Measurements from ENCODE around the gene EFNA3. TPM values are rescaled to one million over a fixed set of nuclear protein-coding genes. Genes with fewer than 3 reads are reported as not detected.

Gene EFNA3
- total RNA-seq, 6 experiments from 2014 or later = 0.25 to 0.87 (median 0.55) TPM

DNA sequence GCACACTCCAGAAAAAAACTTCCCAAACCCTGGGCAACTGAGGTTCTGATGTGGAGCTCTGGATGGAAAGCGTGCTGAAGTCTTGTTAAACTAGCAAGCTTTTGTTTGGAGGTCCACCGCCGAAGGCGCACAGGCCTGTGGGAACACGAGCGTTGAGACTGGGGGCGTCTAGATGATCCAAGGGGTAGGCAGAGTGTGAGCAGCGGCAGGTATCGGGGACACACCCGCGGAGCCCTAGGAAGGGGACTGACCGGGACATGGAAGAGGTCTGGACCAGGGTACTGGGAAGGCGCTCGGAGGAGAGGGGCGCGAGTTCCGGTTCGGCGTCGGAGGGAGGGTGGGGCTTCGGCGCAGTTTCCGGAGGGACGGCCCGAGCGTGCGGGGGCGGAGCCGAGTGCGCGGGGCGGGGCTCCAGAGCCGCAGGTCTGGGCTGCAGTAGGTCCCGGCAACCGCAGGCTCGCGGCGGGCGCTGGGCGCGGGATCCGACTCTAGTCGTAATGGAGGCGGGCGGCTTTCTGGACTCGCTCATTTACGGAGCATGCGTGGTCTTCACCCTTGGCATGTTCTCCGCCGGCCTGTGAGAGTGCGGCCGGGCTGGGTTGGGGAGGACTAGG is 56.9 kb downstream of the EFNA3 start, which contains the start of gene SLC50A1:
SLC50A1 (plus strand) TSS at position 438 of the 614 bp plus-strand sequence; CDS start at position 498, 60 bp downstream.
- H3K4me3 Mint-ChIP-seq = peak within 1 kb of the TSS; percentile 95
- DNase-seq = peak; percentile 94
- H3K36me3 Mint-ChIP-seq (ENCODE audit: low read depth) = peaks cover 14% of the 10 kb centered on the region
- peaks cover 2% of the 10 kb centered on the region for H3K27me3 Mint-ChIP-seq (ENCODE audit: insufficient read depth)
- peaks cover 36% of the 10 kb centered on the region for H3K4me1 Mint-ChIP-seq (ENCODE audit: low read depth)
- TF ChIP-seq, protein P1, sequence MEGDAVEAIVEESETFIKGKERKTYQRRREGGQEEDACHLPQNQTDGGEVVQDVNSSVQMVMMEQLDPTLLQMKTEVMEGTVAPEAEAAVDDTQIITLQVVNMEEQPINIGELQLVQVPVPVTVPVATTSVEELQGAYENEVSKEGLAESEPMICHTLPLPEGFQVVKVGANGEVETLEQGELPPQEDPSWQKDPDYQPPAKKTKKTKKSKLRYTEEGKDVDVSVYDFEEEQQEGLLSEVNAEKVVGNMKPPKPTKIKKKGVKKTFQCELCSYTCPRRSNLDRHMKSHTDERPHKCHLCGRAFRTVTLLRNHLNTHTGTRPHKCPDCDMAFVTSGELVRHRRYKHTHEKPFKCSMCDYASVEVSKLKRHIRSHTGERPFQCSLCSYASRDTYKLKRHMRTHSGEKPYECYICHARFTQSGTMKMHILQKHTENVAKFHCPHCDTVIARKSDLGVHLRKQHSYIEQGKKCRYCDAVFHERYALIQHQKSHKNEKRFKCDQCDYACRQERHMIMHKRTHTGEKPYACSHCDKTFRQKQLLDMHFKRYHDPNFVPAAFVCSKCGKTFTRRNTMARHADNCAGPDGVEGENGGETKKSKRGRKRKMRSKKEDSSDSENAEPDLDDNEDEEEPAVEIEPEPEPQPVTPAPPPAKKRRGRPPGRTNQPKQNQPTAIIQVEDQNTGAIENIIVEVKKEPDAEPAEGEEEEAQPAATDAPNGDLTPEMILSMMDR (IDR thresholded peaks at IDR 0.05) = no peak
- H3K9me3 Mint-ChIP-seq = no peaks in the 10 kb centered on the region
- H3K27ac Mint-ChIP-seq = peak within 1 kb of the TSS; percentile 99

DNA sequence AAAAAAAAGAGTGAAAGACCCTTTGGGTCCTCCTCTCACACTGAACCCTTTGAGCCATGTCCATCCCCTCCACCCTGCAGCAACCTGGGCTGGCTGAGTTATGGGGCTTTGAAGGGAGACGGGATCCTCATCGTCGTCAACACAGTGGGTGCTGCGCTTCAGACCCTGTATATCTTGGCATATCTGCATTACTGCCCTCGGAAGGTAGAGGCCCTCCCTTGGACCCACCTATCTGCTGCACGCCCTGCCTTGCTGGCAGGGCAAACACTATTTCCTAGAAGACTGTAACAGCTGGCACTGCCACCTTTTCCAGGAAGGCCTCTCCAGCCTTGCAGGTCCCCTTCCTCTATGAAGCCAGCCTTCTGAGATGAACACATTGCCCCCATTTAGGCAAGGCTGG is 58.1 kb downstream of the EFNA3 start:
- H3K27ac Mint-ChIP-seq = peak overlapping the region; percentile 99
- no peak for DNase-seq
- H3K36me3 Mint-ChIP-seq (ENCODE audit: low read depth) = peaks cover 14% of the 10 kb centered on the region
- peak overlapping the region; percentile 95 for H3K4me3 Mint-ChIP-seq
- H3K9me3 Mint-ChIP-seq = no peaks in the 10 kb centered on the region
- peaks cover 7% of the 10 kb centered on the region for H3K27me3 Mint-ChIP-seq (ENCODE audit: insufficient read depth)
- TF ChIP-seq, protein P1 (IDR thresholded peaks at IDR 0.05) = no peak
- peaks cover 36% of the 10 kb centered on the region for H3K4me1 Mint-ChIP-seq (ENCODE audit: low read depth)

Other genes starting within 250 kb of the EFNA3 start
- not detected for gene KCNN3, start 208.6 kb upstream of the EFNA3 start, total RNA-seq (2021; fragmentation: NEBNext Ultra II Directional; extraction: Animal tissue kit (Norgen Biotek cat#: 25700))
- 10 to 100 TPM; 29.1 to 33.4 (median 32.5) TPM for gene PMVK, start 142.1 kb upstream of the EFNA3 start, total RNA-seq (2021; fragmentation: NEBNext Ultra II Directional; extraction: Animal tissue kit (Norgen Biotek cat#: 25700))
- 10 to 100 TPM; 26.4 to 42.5 (median 28.1) TPM for gene PBXIP1, start 122.7 kb upstream of the EFNA3 start, total RNA-seq (2021; fragmentation: NEBNext Ultra II Directional; extraction: Animal tissue kit (Norgen Biotek cat#: 25700))
- 10 to 100 TPM; 19.9 to 23.7 (median 21.3) TPM for gene PYGO2, start 117.1 kb upstream of the EFNA3 start, total RNA-seq (2021; fragmentation: NEBNext Ultra II Directional; extraction: Animal tissue kit (Norgen Biotek cat#: 25700))
- gene SHC1, start 108.1 kb upstream of the EFNA3 start, total RNA-seq (2021; fragmentation: NEBNext Ultra II Directional; extraction: Animal tissue kit (Norgen Biotek cat#: 25700)) = 100 to 1,000 TPM; 371 to 461 (median 401) TPM
- gene CKS1B, start 104.2 kb upstream of the EFNA3 start, total RNA-seq (2021; fragmentation: NEBNext Ultra II Directional; extraction: Animal tissue kit (Norgen Biotek cat#: 25700)) = 100 to 1,000 TPM in 3 of 6 experiments, 10 to 100 TPM in 3; 52.7 to 111 (median 98.8) TPM
- 10 to 100 TPM; 25.1 to 35.3 (median 29.6) TPM for gene FLAD1, start 95.5 kb upstream of the EFNA3 start, total RNA-seq (2021; fragmentation: NEBNext Ultra II Directional; extraction: Animal tissue kit (Norgen Biotek cat#: 25700))
- under 1 TPM in 1 of 6 experiments, not detected in 5; 0.46 TPM for gene LENEP, start 85.3 kb upstream of the EFNA3 start, total RNA-seq (2021; fragmentation: NEBNext Ultra II Directional; extraction: Animal tissue kit (Norgen Biotek cat#: 25700))
- gene ZBTB7B, start 76.0 kb upstream of the EFNA3 start, total RNA-seq (2021; fragmentation: NEBNext Ultra II Directional; extraction: Animal tissue kit (Norgen Biotek cat#: 25700)) = 10 to 100 TPM; 31.1 to 37.1 (median 34.1) TPM
- gene DCST2, start 45.1 kb upstream of the EFNA3 start, total RNA-seq (2021; fragmentation: NEBNext Ultra II Directional; extraction: Animal tissue kit (Norgen Biotek cat#: 25700)) = under 1 TPM in 2 of 6 experiments, not detected in 4; 0.08 to 0.14 TPM
- gene DCST1, start 45.0 kb upstream of the EFNA3 start, total RNA-seq (2021; fragmentation: NEBNext Ultra II Directional; extraction: Animal tissue kit (Norgen Biotek cat#: 25700)) = not detected
- gene ADAM15, start 27.5 kb upstream of the EFNA3 start, total RNA-seq (2021; fragmentation: NEBNext Ultra II Directional; extraction: Animal tissue kit (Norgen Biotek cat#: 25700)) = 10 to 100 TPM; 51.1 to 66.9 (median 63.7) TPM
- 1 to 10 TPM; 3.6 to 5.6 (median 4.8) TPM for gene EFNA4, start 15.1 kb upstream of the EFNA3 start, total RNA-seq (2021; fragmentation: NEBNext Ultra II Directional; extraction: Animal tissue kit (Norgen Biotek cat#: 25700))
- gene EFNA1, start 49.0 kb downstream of the EFNA3 start, total RNA-seq (2021; fragmentation: NEBNext Ultra II Directional; extraction: Animal tissue kit (Norgen Biotek cat#: 25700)) = under 1 TPM in 1 of 6 experiments, not detected in 5; 0.19 TPM
- 10 to 100 TPM; 23.5 to 36.4 (median 29.5) TPM for gene SLC50A1, start 57.0 kb downstream of the EFNA3 start, total RNA-seq (2021; fragmentation: NEBNext Ultra II Directional; extraction: Animal tissue kit (Norgen Biotek cat#: 25700))
- 100 to 1,000 TPM in 1 of 6 experiments, 10 to 100 TPM in 5; 66.2 to 110 (median 86.2) TPM for gene DPM3, start 61.7 kb downstream of the EFNA3 start, total RNA-seq (2021; fragmentation: NEBNext Ultra II Directional; extraction: Animal tissue kit (Norgen Biotek cat#: 25700))
- gene KRTCAP2, start 94.5 kb downstream of the EFNA3 start, total RNA-seq (2021; fragmentation: NEBNext Ultra II Directional; extraction: Animal tissue kit (Norgen Biotek cat#: 25700)) = 100 to 1,000 TPM; 231 to 351 (median 285) TPM
- 1 to 10 TPM; 5.1 to 7.1 (median 6.1) TPM for gene TRIM46, start 95.0 kb downstream of the EFNA3 start, total RNA-seq (2021; fragmentation: NEBNext Ultra II Directional; extraction: Animal tissue kit (Norgen Biotek cat#: 25700))
- gene THBS3, start 129.1 kb downstream of the EFNA3 start, total RNA-seq (2021; fragmentation: NEBNext Ultra II Directional; extraction: Animal tissue kit (Norgen Biotek cat#: 25700)) = 10 to 100 TPM; 13.9 to 20.3 (median 16.9) TPM
- gene MTX1, start 129.9 kb downstream of the EFNA3 start, total RNA-seq (2021; fragmentation: NEBNext Ultra II Directional; extraction: Animal tissue kit (Norgen Biotek cat#: 25700)) = 10 to 100 TPM; 49.8 to 55.4 (median 51.5) TPM
- 10 to 100 TPM; 53.6 to 81.3 (median 58.8) TPM for gene ENTREP3, start 176.6 kb downstream of the EFNA3 start, total RNA-seq (2021; fragmentation: NEBNext Ultra II Directional; extraction: Animal tissue kit (Norgen Biotek cat#: 25700))
- gene SCAMP3, start 183.5 kb downstream of the EFNA3 start, total RNA-seq (2021; fragmentation: NEBNext Ultra II Directional; extraction: Animal tissue kit (Norgen Biotek cat#: 25700)) = 100 to 1,000 TPM; 125 to 150 (median 135) TPM
- 10 to 100 TPM; 24.8 to 32.8 (median 30.0) TPM for gene CLK2, start 194.7 kb downstream of the EFNA3 start, total RNA-seq (2021; fragmentation: NEBNext Ultra II Directional; extraction: Animal tissue kit (Norgen Biotek cat#: 25700))
- 1 to 10 TPM; 1.3 to 1.6 (median 1.5) TPM for gene HCN3, start 198.6 kb downstream of the EFNA3 start, total RNA-seq (2021; fragmentation: NEBNext Ultra II Directional; extraction: Animal tissue kit (Norgen Biotek cat#: 25700))
- gene PKLR, start 222.6 kb downstream of the EFNA3 start, total RNA-seq (2021; fragmentation: NEBNext Ultra II Directional; extraction: Animal tissue kit (Norgen Biotek cat#: 25700)) = not detected
- 100 to 1,000 TPM; 117 to 147 (median 127) TPM for gene FDPS, start 230.0 kb downstream of the EFNA3 start, total RNA-seq (2021; fragmentation: NEBNext Ultra II Directional; extraction: Animal tissue kit (Norgen Biotek cat#: 25700))
- 10 to 100 TPM; 26.6 to 36.0 (median 32.9) TPM for gene RUSC1, start 242.1 kb downstream of the EFNA3 start, total RNA-seq (2021; fragmentation: NEBNext Ultra II Directional; extraction: Animal tissue kit (Norgen Biotek cat#: 25700))